GM12878 (cell line): ENCODE data around the gene CLCN7. TPM values are rescaled to one million over a fixed set of nuclear protein-coding genes. Genes with fewer than 3 reads are reported as not detected.

Source experiments
- ATAC-seq: fragments of 200-7000 bp; cut with Tn5 transposase; 3 replicates; pipeline ENCODE4 v1.9.1; 2020; ENCODE audit warnings: mild to moderate bottlenecking, moderate library complexity
- BruUV-seq: library from RNA; stranded (reverse); fragments of 400-500 nt; replicated peaks from 2 replicates; lab custom pipeline; 2021; lab: Mats Ljungman, UMichigan
- CTCF ChIA-PET: fragments of 300-600 bp; sonication (Branson Sonifier 250); formaldehyde crosslinking; extraction: SDS; loops from one replicate; lab custom pipeline; 2021; ENCODE audit warnings: inconsistent platforms; lab: Yijun Ruan, JAX
- POLR2A ChIA-PET: fragments of 350-600 bp; formaldehyde crosslinking; extraction: SDS; loops from one replicate; lab custom pipeline; 2021; ENCODE audit warnings: inconsistent platforms; lab: Charles Lee
- RAD21 ChIA-PET: fragments of 300-600 bp; sonication (Branson Sonifier 250); formaldehyde crosslinking; loops from one replicate; lab custom pipeline; 2023; ENCODE audit warnings: antibody characterized with exemption; ENCODE audit not compliant: unreplicated experiment; lab: Charles Lee
- SMC1A ChIA-PET: fragments of 300-600 bp; sonication (Branson Sonifier 250); formaldehyde crosslinking; loops from one replicate; lab custom pipeline; 2023; ENCODE audit not compliant: unreplicated experiment, uncharacterized antibody; lab: Charles Lee
- DNase-seq: peaks from one replicate; pipeline ENCODE4 v3.0.0-alpha.2; 2011; ENCODE audit warnings: low read depth, low spot score
- FAIRE-seq: peaks from 3 replicates; lab custom pipeline; 2011; peaks lifted over from hg19 to GRCh38; lab: Jason Lieb, UNC
- H2AFZ ChIP-seq: 2 replicates; pipeline ENCODE4 v1.6.0; 2011; ENCODE audit warnings: low read depth, low read length, control low read depth; ENCODE audit not compliant: control insufficient read depth
- H3K27ac ChIP-seq: 2 replicates; pipeline ENCODE4 v1.5.1; 2011; ENCODE audit warnings: control low read depth; ENCODE audit not compliant: control insufficient read depth, insufficient read depth
- H3K27me3 ChIP-seq, 2 experiments: replicated peaks in 1 of 2; 2 replicates each; pipeline versions ENCODE4 v1.6.0 to v1.6.1; 2011; ENCODE audit warnings: low read length in 1 of 2; ENCODE audit not compliant: control insufficient read depth in 2 of 2, insufficient read depth in 2 of 2
- H3K36me3 ChIP-seq, 2 experiments: 2 replicates each; pipeline ENCODE4 v1.5.1; 2011; ENCODE audit warnings: low read length in 1 of 2; ENCODE audit not compliant: control insufficient read depth in 2 of 2, insufficient read depth in 2 of 2
- H3K4me1 ChIP-seq: 2 replicates; pipeline ENCODE4 v1.6.1; 2011; ENCODE audit warnings: mild to moderate bottlenecking, low read length, moderate library complexity, mixed read lengths; ENCODE audit not compliant: control insufficient read depth, insufficient read depth
- H3K4me2 ChIP-seq: 2 replicates; pipeline ENCODE4 v1.6.0; 2011; ENCODE audit warnings: control low read depth; ENCODE audit not compliant: control insufficient read depth, insufficient read depth
- H3K4me3 ChIP-seq: fragments of 200-600 bp; sonication (generic); 2 replicates; pipeline ENCODE4 v1.5.1; 2016
- H3K79me2 ChIP-seq: 2 replicates; pipeline ENCODE4 v1.6.0; 2011; ENCODE audit warnings: low read length; ENCODE audit not compliant: control insufficient read depth, insufficient read depth
- H3K9ac ChIP-seq: 2 replicates; pipeline ENCODE4 v1.8.0; 2011; ENCODE audit warnings: low read length, control low read depth, mixed read lengths; ENCODE audit not compliant: control insufficient read depth, insufficient read depth
- H3K9me3 ChIP-seq: replicated peaks from 3 replicates; pipeline ENCODE4 v1.5.1; 2011; ENCODE audit warnings: mild to moderate bottlenecking, low read length; ENCODE audit not compliant: control insufficient read depth, insufficient read depth
- H4K20me1 ChIP-seq: 2 replicates; pipeline ENCODE4 v1.6.0; 2011; ENCODE audit not compliant: control insufficient read depth, insufficient read depth
- PML ChIP-seq: IDR thresholded peaks from 2 replicates; pipeline ENCODE4 v1.6.1; 2012; ENCODE audit warnings: low read length, inconsistent platforms
- POU2F2 ChIP-seq: IDR thresholded peaks from 3 replicates; pipeline ENCODE4 v1.6.1; 2011; ENCODE audit warnings: low read depth, mild to moderate bottlenecking, low read length, borderline replicate concordance
- RFX5 ChIP-seq: IDR thresholded peaks from 2 replicates; pipeline ENCODE4 v1.6.1; 2011; ENCODE audit warnings: low read depth, low read length, improper control_type of control experiment
- SMARCA5 ChIP-seq: fragments of 450-650 bp; IDR thresholded peaks from 2 replicates; pipeline ENCODE4 v1.6.1; 2017; ENCODE audit warnings: mild to moderate bottlenecking
- SREBF2 ChIP-seq: IDR thresholded peaks from 2 replicates; pipeline ENCODE4 v1.6.1; 2012; ENCODE audit warnings: mild to moderate bottlenecking, low read length
- TBL1XR1 ChIP-seq: IDR thresholded peaks from 2 replicates; pipeline ENCODE4 v1.6.1; 2012; ENCODE audit warnings: low read depth, low read length, improper control_type of control experiment
- ZNF24 ChIP-seq: fragments of 450-650 bp; IDR thresholded peaks from 2 replicates; pipeline ENCODE4 v1.6.1; 2017; ENCODE audit warnings: antibody characterized with exemption, mild to moderate bottlenecking
- ZNF274 ChIP-seq: IDR thresholded peaks from one replicate; pipeline ENCODE4 v1.8.0; 2011; ENCODE audit not compliant: insufficient read length, insufficient read depth
- ZNF384 ChIP-seq: IDR thresholded peaks from 2 replicates; pipeline ENCODE4 v1.6.1; 2012; ENCODE audit warnings: low read depth, mild to moderate bottlenecking, low read length, improper control_type of control experiment, borderline replicate concordance
- ZZZ3 ChIP-seq: IDR thresholded peaks from 2 replicates; pipeline ENCODE4 v1.6.1; 2011; ENCODE audit warnings: low read depth; ENCODE audit not compliant: control insufficient read depth, insufficient read length
- WGBS: methylation state at CpG from one replicate; pipeline ENCODE4 v1.1.6; 2016; ENCODE audit warnings: low lambda C conversion rate; ENCODE audit not compliant: insufficient replicate concordance, insufficient coverage; ENCODE audit errors: missing lambda C conversion rate; 5-methylcytosine and 5-hydroxymethylcytosine counted together
- in situ Hi-C: fragments of 300-500 bp; cut with MboI; formaldehyde crosslinking; loops from 9 replicates; pipeline ENCODE4 v1.14.3; 2018; ENCODE audit warnings: mixed read lengths
- intact Hi-C: fragments of 100-400 bp; cut with micrococcal nuclease; formaldehyde crosslinking; loops from one replicate; pipeline ENCODE4 v1.14.2; 2022; ENCODE audit not compliant: unreplicated experiment
- polyA plus RNA-seq, 11 experiments: library from polyadenylated mRNA; depleted of rRNA in 4 of 11; unstranded in 6 of 11; stranded (reverse) in 5 of 11; fragments of >200 nt; fragmentation: Nextera tagmentation in 4 of 11; fragmentation: Illumina TruSeq in 1 of 11; extraction: Ambion mirVana in 4 of 11; extraction: Trizol in 1 of 11; gene quantifications; 1 replicate in 1 of 11; 2 replicates in 10 of 11; pipeline versions ENCODE4 v1.2.1 to v1.2.3, GENCODE V29; 2011 to 2016; ENCODE audit warnings: inconsistent platforms in 2 of 11, missing spikeins in 2 of 11, low read depth in 1 of 11
- total RNA-seq, 4 experiments: library from RNA; depleted of rRNA in 3 of 4; stranded (reverse); fragments of >200 nt in 3 of 4; fragmentation: Illumina TruSeq in 1 of 4; extraction: Trizol in 1 of 4; gene quantifications; 2 replicates each; pipeline versions ENCODE4 v1.2.1 to v1.2.3, GENCODE V29; 2013 to 2021
- TF ChIP-seq, protein P1 (sequence below): IDR thresholded peaks from 2 replicates; pipeline ENCODE4 v1.6.1; 2012; ENCODE audit warnings: low read depth, low read length, improper control_type of control experiment
- TF ChIP-seq, protein P2 (sequence below): fragments of 450-650 bp; IDR thresholded peaks from 2 replicates; pipeline ENCODE4 v1.6.1; 2017; ENCODE audit warnings: mild to moderate bottlenecking
- TF ChIP-seq, protein P3 (sequence below): IDR thresholded peaks from 2 replicates; pipeline ENCODE4 v1.6.1; 2011; ENCODE audit warnings: borderline replicate concordance, low read depth, mild to moderate bottlenecking, moderate library complexity, low read length; ENCODE audit not compliant: insufficient read depth, poor library complexity, severe bottlenecking
- TF ChIP-seq, protein P4 (sequence below): fragments of 450-650 bp; IDR thresholded peaks from 2 replicates; pipeline ENCODE4 v1.6.1; 2014; ENCODE audit warnings: mild to moderate bottlenecking

The CLCN7 gene
- total and polyA plus RNA-seq, 10 of the 15 experiments (the other 5 are each of a cell fraction or from before 2014, with no cell fraction given): 0.04 to 62.5 (median 19.9) TPM

DNA sequence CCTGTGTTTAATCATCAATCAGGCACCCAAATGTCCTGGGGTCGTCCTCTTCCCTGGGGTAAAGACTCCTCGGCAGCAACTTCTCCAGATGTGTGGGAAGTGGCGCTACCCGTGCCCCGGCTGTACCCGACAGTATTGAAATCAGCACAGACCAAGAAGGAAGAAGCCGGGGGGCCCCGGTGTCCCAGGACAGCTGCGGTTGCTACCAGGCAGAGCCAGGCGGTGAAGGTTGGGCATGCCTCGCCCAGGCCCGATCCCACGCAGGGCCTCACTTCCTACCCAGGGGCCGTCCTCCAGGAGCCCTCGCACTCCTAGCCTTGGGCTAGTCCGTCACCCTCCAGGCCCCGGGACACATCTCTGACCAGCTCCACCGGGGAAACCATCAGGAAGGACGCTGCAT is 21.5 kb downstream of the CLCN7 start:
- no TSS peak for BruUV-seq
- Histone ChIP-seq H3K9ac (no peak overlapping the region), H3K4me1 (peaks cover under 1% of the 10 kb centered on the region), H3K4me3 (no peak overlapping the region), H2AFZ (no peak overlapping the region), H3K27me3 (no peaks in the 10 kb centered on the region), H3K4me2 (no peak overlapping the region), H3K9me3 (no peaks in the 10 kb centered on the region), H3K36me3 (no peaks in the 10 kb centered on the region; a peak in 3 of 4 replicates), H3K79me2 (no peaks in the 10 kb centered on the region), H3K27ac (no peak overlapping the region), H4K20me1 (no peaks in the 10 kb centered on the region)
- TF ChIP-seq, protein P1, sequence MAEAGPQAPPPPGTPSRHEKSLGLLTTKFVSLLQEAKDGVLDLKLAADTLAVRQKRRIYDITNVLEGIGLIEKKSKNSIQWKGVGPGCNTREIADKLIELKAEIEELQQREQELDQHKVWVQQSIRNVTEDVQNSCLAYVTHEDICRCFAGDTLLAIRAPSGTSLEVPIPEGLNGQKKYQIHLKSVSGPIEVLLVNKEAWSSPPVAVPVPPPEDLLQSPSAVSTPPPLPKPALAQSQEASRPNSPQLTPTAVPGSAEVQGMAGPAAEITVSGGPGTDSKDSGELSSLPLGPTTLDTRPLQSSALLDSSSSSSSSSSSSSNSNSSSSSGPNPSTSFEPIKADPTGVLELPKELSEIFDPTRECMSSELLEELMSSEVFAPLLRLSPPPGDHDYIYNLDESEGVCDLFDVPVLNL: no peak
- TF ChIP-seq SMARCA5 (no peak), ZZZ3 (no peak), PML (no peak), ZNF384 (no peak), SREBF2 (no peak), ZNF24 (no peak), TBL1XR1 (no peak), ZNF274 (no peak), RFX5 (no peak), POU2F2 (no peak)
- TF ChIP-seq, protein P2, sequence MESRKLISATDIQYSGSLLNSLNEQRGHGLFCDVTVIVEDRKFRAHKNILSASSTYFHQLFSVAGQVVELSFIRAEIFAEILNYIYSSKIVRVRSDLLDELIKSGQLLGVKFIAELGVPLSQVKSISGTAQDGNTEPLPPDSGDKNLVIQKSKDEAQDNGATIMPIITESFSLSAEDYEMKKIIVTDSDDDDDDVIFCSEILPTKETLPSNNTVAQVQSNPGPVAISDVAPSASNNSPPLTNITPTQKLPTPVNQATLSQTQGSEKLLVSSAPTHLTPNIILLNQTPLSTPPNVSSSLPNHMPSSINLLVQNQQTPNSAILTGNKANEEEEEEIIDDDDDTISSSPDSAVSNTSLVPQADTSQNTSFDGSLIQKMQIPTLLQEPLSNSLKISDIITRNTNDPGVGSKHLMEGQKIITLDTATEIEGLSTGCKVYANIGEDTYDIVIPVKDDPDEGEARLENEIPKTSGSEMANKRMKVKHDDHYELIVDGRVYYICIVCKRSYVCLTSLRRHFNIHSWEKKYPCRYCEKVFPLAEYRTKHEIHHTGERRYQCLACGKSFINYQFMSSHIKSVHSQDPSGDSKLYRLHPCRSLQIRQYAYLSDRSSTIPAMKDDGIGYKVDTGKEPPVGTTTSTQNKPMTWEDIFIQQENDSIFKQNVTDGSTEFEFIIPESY: no peak
- TF ChIP-seq, protein P3, sequence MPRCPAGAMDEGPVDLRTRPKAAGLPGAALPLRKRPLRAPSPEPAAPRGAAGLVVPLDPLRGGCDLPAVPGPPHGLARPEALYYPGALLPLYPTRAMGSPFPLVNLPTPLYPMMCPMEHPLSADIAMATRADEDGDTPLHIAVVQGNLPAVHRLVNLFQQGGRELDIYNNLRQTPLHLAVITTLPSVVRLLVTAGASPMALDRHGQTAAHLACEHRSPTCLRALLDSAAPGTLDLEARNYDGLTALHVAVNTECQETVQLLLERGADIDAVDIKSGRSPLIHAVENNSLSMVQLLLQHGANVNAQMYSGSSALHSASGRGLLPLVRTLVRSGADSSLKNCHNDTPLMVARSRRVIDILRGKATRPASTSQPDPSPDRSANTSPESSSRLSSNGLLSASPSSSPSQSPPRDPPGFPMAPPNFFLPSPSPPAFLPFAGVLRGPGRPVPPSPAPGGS: no peak
- TF ChIP-seq, protein P4, sequence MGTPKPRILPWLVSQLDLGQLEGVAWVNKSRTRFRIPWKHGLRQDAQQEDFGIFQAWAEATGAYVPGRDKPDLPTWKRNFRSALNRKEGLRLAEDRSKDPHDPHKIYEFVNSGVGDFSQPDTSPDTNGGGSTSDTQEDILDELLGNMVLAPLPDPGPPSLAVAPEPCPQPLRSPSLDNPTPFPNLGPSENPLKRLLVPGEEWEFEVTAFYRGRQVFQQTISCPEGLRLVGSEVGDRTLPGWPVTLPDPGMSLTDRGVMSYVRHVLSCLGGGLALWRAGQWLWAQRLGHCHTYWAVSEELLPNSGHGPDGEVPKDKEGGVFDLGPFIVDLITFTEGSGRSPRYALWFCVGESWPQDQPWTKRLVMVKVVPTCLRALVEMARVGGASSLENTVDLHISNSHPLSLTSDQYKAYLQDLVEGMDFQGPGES: no peak
- in situ Hi-C loops: no loop called here
- ChIA-PET POLR2A (no interaction called here), SMC1A (no interaction called here), RAD21 (no interaction called here), CTCF (no interaction called here)
- intact Hi-C loops: no loop called here
- no peak for FAIRE-seq
- DNase-seq: no peak
- ATAC-seq: no peak
- 92% methylated on average over 16 of the region's 19 CpGs for WGBS
